HEK293 (cell line): ENCODE measurements around the gene FOXRED2.

Source experiments
- CTCF ChIA-PET: fragments of 350-600 bp; formaldehyde crosslinking; extraction: SDS; loops from one replicate; lab custom pipeline; 2021; ENCODE audit warnings: antibody characterized with exemption; lab: Yijun Ruan, JAX
- POLR2A ChIA-PET: fragments of 300-600 bp; formaldehyde crosslinking; extraction: SDS; loops from one replicate; lab custom pipeline; 2020; ENCODE audit warnings: antibody characterized with exemption, inconsistent platforms; lab: Yijun Ruan, JAX
- H3K27ac ChIP-seq: fragments of 200-500 bp; sonication (Bioruptor generic); 2 replicates; pipeline ENCODE4 v1.5.1; 2014; ENCODE audit warnings: low read depth, low read length, control low read depth, inconsistent platforms; ENCODE audit errors: extremely low read depth
- H3K36me3 ChIP-seq, 2 experiments: fragments of 200-500 bp in 1 of 2; sonication (Bioruptor generic) in 1 of 2; 1 replicate in 1 of 2; 2 replicates in 1 of 2; pipeline ENCODE4 v1.5.1; 2014 to 2017; ENCODE audit warnings: inconsistent platforms in 2 of 2, low read length in 2 of 2; ENCODE audit not compliant: control insufficient read depth in 2 of 2, insufficient read depth in 1 of 2
- H3K4me1 ChIP-seq: fragments of 200-500 bp; sonication (Bioruptor generic); 2 replicates; pipeline ENCODE4 v1.5.1; 2014; ENCODE audit warnings: mild to moderate bottlenecking, low read length, inconsistent platforms; ENCODE audit not compliant: control insufficient read depth, insufficient read depth
- H3K4me3 ChIP-seq: 2 replicates; pipeline ENCODE4 v1.5.1; 2011; ENCODE audit warnings: low read depth, mild to moderate bottlenecking, control low read depth, low read length, moderate library complexity
- H3K9me3 ChIP-seq: fragments of 200-500 bp; sonication (Bioruptor generic); 2 replicates; pipeline ENCODE4 v1.5.1; 2014; ENCODE audit warnings: low read depth, low read length, inconsistent platforms; ENCODE audit not compliant: control insufficient read depth, insufficient read depth
- GFI1B ChIP-seq: fragments of 450-650 bp; formaldehyde crosslinking; IDR thresholded peaks from 2 replicates; pipeline ENCODE4 v1.5.1; 2016; ENCODE audit warnings: missing biosample characterization, missing genetic modification characterization
- GLI4 ChIP-seq: fragments of 450-650 bp; formaldehyde crosslinking; IDR thresholded peaks from 2 replicates; pipeline ENCODE4 v1.5.1; 2016; ENCODE audit warnings: missing biosample characterization, missing genetic modification characterization
- SP2 ChIP-seq: fragments of 450-650 bp; formaldehyde crosslinking; IDR thresholded peaks from 2 replicates; pipeline ENCODE4 v1.5.1; 2016; ENCODE audit warnings: missing biosample characterization, missing genetic modification characterization
- ZNF23 ChIP-seq: fragments of 450-650 bp; formaldehyde crosslinking; IDR thresholded peaks from 2 replicates; pipeline ENCODE4 v1.5.1; 2016; ENCODE audit warnings: missing biosample characterization, missing genetic modification characterization, borderline replicate concordance
- ZNF274 ChIP-seq, 2 experiments: fragments of 200-500 bp in 1 of 2; fragments of 450-650 bp in 1 of 2; sonication (Bioruptor generic) in 1 of 2; formaldehyde crosslinking in 1 of 2; IDR thresholded peaks; 2 replicates each; pipeline versions ENCODE4 v1.5.1 to v1.6.1; 2014 to 2016; ENCODE audit warnings: borderline replicate concordance in 1 of 2, inconsistent platforms in 1 of 2, low read length in 1 of 2, missing biosample characterization in 1 of 2, missing genetic modification characterization in 1 of 2
- ZNF311 ChIP-seq: fragments of 450-650 bp; formaldehyde crosslinking; IDR thresholded peaks from 2 replicates; pipeline ENCODE4 v1.5.1; 2017; ENCODE audit warnings: missing biosample characterization, missing genetic modification characterization, borderline replicate concordance
- ZNF350 ChIP-seq: fragments of 450-650 bp; formaldehyde crosslinking; IDR thresholded peaks from 2 replicates; pipeline ENCODE4 v1.5.0; 2017; ENCODE audit warnings: missing biosample characterization, mild to moderate bottlenecking, missing genetic modification characterization
- ZNF354C ChIP-seq: fragments of 450-650 bp; formaldehyde crosslinking; IDR thresholded peaks from 2 replicates; pipeline ENCODE4 v1.5.1; 2016; ENCODE audit warnings: missing biosample characterization, missing genetic modification characterization, low read depth, borderline replicate concordance
- ZNF521 ChIP-seq: fragments of 450-650 bp; formaldehyde crosslinking; IDR thresholded peaks from 2 replicates; pipeline ENCODE4 v1.5.1; 2017; ENCODE audit warnings: missing biosample characterization, mild to moderate bottlenecking, missing genetic modification characterization
- ZNF571 ChIP-seq: fragments of 450-650 bp; formaldehyde crosslinking; IDR thresholded peaks from 2 replicates; pipeline ENCODE4 v1.5.0; 2017; ENCODE audit warnings: missing biosample characterization, missing genetic modification characterization
- ZNF624 ChIP-seq: fragments of 450-650 bp; formaldehyde crosslinking; IDR thresholded peaks from 2 replicates; pipeline ENCODE4 v1.5.1; 2017; ENCODE audit warnings: missing biosample characterization, missing genetic modification characterization
- TF ChIP-seq, protein P1 (sequence below): fragments of 450-650 bp; formaldehyde crosslinking; IDR thresholded peaks from 2 replicates; pipeline ENCODE4 v1.5.1; 2016; ENCODE audit warnings: missing biosample characterization, missing genetic modification characterization
- TF ChIP-seq, protein P2 (sequence below): fragments of 450-650 bp; formaldehyde crosslinking; IDR thresholded peaks from 2 replicates; pipeline ENCODE4 v1.5.1; 2016; ENCODE audit warnings: missing biosample characterization, missing genetic modification characterization
- TF ChIP-seq, protein P3 (sequence below): fragments of 450-650 bp; formaldehyde crosslinking; IDR thresholded peaks from 2 replicates; pipeline ENCODE4 v1.5.1; 2017; ENCODE audit warnings: missing biosample characterization, missing genetic modification characterization
- TF ChIP-seq, protein P4 (sequence below): fragments of 450-650 bp; formaldehyde crosslinking; IDR thresholded peaks from 2 replicates; pipeline ENCODE4 v1.5.1; 2017; ENCODE audit warnings: missing biosample characterization, missing genetic modification characterization
- TF ChIP-seq, protein P5 (sequence below): fragments of 450-650 bp; formaldehyde crosslinking; conservative IDR thresholded peaks from 2 replicates; pipeline ENCODE4 v1.5.1; 2016; ENCODE audit warnings: low read depth, missing biosample characterization, missing genetic modification characterization
- TF ChIP-seq, protein P6 (sequence below): fragments of 450-650 bp; formaldehyde crosslinking; IDR thresholded peaks from 2 replicates; pipeline ENCODE4 v1.5.1; 2016; ENCODE audit warnings: missing biosample characterization, missing genetic modification characterization
- TF ChIP-seq, protein P7 (sequence below): fragments of 450-650 bp; formaldehyde crosslinking; IDR thresholded peaks from 2 replicates; pipeline ENCODE4 v1.5.1; 2017; ENCODE audit warnings: missing biosample characterization, mild to moderate bottlenecking, missing genetic modification characterization, moderate library complexity

The FOXRED2 gene

DNA sequence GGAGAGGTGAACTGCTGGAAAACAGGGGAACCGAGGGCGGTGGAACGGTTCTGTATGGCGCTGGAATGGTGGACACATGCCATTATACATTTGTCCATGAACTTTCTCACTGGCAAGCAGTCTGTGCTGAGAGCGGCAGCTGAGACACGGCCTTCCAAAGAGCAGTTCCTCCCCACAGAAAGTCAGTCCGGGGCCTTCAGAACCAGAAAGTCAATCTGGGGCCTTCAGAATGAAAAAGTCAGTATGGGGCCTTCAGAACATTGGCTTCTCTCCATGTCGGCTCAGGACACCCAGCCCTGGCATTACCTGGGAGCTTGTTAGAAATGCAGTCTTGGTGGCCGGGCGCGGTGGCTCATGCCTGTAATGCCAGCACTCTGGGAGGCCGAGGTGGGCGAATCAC is 34.2 kb downstream of the FOXRED2 start:
- TF ChIP-seq ZNF311 (tag by site-specific recombination): no peak
- TF ChIP-seq ZNF624 (tag by site-specific recombination): no peak
- TF ChIP-seq ZNF521 (tag by site-specific recombination): no peak
- no peak for TF ChIP-seq ZNF23 (tag by site-specific recombination)
- TF ChIP-seq, protein P1, sequence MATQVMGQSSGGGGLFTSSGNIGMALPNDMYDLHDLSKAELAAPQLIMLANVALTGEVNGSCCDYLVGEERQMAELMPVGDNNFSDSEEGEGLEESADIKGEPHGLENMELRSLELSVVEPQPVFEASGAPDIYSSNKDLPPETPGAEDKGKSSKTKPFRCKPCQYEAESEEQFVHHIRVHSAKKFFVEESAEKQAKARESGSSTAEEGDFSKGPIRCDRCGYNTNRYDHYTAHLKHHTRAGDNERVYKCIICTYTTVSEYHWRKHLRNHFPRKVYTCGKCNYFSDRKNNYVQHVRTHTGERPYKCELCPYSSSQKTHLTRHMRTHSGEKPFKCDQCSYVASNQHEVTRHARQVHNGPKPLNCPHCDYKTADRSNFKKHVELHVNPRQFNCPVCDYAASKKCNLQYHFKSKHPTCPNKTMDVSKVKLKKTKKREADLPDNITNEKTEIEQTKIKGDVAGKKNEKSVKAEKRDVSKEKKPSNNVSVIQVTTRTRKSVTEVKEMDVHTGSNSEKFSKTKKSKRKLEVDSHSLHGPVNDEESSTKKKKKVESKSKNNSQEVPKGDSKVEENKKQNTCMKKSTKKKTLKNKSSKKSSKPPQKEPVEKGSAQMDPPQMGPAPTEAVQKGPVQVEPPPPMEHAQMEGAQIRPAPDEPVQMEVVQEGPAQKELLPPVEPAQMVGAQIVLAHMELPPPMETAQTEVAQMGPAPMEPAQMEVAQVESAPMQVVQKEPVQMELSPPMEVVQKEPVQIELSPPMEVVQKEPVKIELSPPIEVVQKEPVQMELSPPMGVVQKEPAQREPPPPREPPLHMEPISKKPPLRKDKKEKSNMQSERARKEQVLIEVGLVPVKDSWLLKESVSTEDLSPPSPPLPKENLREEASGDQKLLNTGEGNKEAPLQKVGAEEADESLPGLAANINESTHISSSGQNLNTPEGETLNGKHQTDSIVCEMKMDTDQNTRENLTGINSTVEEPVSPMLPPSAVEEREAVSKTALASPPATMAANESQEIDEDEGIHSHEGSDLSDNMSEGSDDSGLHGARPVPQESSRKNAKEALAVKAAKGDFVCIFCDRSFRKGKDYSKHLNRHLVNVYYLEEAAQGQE (tag by site-specific recombination): no peak
- TF ChIP-seq, protein P2, sequence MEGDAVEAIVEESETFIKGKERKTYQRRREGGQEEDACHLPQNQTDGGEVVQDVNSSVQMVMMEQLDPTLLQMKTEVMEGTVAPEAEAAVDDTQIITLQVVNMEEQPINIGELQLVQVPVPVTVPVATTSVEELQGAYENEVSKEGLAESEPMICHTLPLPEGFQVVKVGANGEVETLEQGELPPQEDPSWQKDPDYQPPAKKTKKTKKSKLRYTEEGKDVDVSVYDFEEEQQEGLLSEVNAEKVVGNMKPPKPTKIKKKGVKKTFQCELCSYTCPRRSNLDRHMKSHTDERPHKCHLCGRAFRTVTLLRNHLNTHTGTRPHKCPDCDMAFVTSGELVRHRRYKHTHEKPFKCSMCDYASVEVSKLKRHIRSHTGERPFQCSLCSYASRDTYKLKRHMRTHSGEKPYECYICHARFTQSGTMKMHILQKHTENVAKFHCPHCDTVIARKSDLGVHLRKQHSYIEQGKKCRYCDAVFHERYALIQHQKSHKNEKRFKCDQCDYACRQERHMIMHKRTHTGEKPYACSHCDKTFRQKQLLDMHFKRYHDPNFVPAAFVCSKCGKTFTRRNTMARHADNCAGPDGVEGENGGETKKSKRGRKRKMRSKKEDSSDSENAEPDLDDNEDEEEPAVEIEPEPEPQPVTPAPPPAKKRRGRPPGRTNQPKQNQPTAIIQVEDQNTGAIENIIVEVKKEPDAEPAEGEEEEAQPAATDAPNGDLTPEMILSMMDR (tag by site-specific recombination): no peak
- no peak for TF ChIP-seq GFI1B (tag by site-specific recombination)
- no peak for TF ChIP-seq ZNF354C
- no peak for TF ChIP-seq ZNF350 (tag by site-specific recombination)
- TF ChIP-seq, protein P3, sequence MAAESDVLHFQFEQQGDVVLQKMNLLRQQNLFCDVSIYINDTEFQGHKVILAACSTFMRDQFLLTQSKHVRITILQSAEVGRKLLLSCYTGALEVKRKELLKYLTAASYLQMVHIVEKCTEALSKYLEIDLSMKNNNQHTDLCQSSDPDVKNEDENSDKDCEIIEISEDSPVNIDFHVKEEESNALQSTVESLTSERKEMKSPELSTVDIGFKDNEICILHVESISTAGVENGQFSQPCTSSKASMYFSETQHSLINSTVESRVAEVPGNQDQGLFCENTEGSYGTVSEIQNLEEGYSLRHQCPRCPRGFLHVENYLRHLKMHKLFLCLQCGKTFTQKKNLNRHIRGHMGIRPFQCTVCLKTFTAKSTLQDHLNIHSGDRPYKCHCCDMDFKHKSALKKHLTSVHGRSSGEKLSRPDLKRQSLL (tag by site-specific recombination): no peak
- TF ChIP-seq ZNF571 (tag by site-specific recombination): no peak
- TF ChIP-seq, protein P4, sequence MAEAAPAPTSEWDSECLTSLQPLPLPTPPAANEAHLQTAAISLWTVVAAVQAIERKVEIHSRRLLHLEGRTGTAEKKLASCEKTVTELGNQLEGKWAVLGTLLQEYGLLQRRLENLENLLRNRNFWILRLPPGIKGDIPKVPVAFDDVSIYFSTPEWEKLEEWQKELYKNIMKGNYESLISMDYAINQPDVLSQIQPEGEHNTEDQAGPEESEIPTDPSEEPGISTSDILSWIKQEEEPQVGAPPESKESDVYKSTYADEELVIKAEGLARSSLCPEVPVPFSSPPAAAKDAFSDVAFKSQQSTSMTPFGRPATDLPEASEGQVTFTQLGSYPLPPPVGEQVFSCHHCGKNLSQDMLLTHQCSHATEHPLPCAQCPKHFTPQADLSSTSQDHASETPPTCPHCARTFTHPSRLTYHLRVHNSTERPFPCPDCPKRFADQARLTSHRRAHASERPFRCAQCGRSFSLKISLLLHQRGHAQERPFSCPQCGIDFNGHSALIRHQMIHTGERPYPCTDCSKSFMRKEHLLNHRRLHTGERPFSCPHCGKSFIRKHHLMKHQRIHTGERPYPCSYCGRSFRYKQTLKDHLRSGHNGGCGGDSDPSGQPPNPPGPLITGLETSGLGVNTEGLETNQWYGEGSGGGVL (tag by site-specific recombination): no peak
- peaks cover 40 to 82% of the 10 kb centered on the region in 2 experiments for H3K36me3 ChIP-seq
- POLR2A ChIA-PET: no interaction called here
- H3K4me3 ChIP-seq: no peak overlapping the region
- no peak overlapping the region for H3K27ac ChIP-seq
- peaks cover 2% of the 10 kb centered on the region for H3K4me1 ChIP-seq
- CTCF ChIA-PET: interaction anchor here (0.6 to 1.1 kb wide), 2 partner anchors 160 to 172 kb away, joined by 3 to 4 read pairs; no protein-coding TSS in a partner anchor
- H3K9me3 ChIP-seq: no peaks in the 10 kb centered on the region

DNA sequence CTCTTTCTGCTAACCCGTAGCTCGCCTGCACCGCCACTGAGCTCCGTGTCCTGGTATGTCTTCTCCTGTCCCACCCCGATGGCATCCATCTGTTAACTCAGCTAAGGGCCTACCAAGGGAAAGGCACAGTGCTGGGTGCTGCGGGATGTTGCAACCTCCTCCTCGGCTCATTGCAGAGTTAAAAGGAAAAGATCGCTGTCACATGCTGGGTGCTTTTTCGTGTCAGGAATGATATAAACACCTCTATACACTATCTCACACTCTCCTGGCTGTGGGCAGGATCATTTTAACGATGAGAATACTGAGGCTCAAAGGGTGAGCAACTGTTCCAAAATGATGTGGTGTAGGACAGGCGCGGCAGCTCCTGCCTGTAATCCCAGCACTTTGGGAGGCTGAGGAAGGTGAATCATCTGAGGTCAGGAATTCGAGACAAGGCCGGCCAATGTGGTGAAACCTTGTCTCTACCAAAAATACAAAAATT is 35.5 kb downstream of the FOXRED2 start:
- H3K36me3 ChIP-seq: peaks cover 31 to 82% of the 10 kb centered on the region in 2 experiments
- POLR2A ChIA-PET: interaction anchor here (0.8 to 1.9 kb wide), 9 partner anchors 11 to 150 kb away, joined by 3 to 13 read pairs (median 5); partner anchors contain the start of gene MYH9
- H3K4me3 ChIP-seq: no peak overlapping the region
- H3K27ac ChIP-seq: no peak overlapping the region
- CTCF ChIA-PET: interaction anchor here (0.6 to 7.3 kb wide), 36 partner anchors 8 to 1605 kb away, joined by 3 to 132 read pairs (median 7); partner anchors contain the start of gene MYH9
- H3K4me1 ChIP-seq: peaks cover 10% of the 10 kb centered on the region
- no peaks in the 10 kb centered on the region for H3K9me3 ChIP-seq
- TF ChIP-seq ZNF274 (IDR thresholded peaks at IDR 0.05; ENCODE audit: low read length) (no peak), ZNF274 (tag by site-specific recombination; IDR thresholded peaks at IDR 0.05; ENCODE audit: borderline replicate concordance) (no peak), SP2 (tag by site-specific recombination) (no peak), GLI4 (tag by site-specific recombination) (no peak)
- TF ChIP-seq, protein P5, sequence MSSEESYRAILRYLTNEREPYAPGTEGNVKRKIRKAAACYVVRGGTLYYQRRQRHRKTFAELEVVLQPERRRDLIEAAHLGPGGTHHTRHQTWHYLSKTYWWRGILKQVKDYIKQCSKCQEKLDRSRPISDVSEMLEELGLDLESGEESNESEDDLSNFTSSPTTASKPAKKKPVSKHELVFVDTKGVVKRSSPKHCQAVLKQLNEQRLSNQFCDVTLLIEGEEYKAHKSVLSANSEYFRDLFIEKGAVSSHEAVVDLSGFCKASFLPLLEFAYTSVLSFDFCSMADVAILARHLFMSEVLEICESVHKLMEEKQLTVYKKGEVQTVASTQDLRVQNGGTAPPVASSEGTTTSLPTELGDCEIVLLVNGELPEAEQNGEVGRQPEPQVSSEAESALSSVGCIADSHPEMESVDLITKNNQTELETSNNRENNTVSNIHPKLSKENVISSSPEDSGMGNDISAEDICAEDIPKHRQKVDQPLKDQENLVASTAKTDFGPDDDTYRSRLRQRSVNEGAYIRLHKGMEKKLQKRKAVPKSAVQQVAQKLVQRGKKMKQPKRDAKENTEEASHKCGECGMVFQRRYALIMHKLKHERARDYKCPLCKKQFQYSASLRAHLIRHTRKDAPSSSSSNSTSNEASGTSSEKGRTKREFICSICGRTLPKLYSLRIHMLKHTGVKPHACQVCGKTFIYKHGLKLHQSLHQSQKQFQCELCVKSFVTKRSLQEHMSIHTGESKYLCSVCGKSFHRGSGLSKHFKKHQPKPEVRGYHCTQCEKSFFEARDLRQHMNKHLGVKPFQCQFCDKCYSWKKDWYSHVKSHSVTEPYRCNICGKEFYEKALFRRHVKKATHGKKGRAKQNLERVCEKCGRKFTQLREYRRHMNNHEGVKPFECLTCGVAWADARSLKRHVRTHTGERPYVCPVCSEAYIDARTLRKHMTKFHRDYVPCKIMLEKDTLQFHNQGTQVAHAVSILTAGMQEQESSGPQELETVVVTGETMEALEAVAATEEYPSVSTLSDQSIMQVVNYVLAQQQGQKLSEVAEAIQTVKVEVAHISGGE (tag by site-specific recombination): no peak
- TF ChIP-seq, protein P6, sequence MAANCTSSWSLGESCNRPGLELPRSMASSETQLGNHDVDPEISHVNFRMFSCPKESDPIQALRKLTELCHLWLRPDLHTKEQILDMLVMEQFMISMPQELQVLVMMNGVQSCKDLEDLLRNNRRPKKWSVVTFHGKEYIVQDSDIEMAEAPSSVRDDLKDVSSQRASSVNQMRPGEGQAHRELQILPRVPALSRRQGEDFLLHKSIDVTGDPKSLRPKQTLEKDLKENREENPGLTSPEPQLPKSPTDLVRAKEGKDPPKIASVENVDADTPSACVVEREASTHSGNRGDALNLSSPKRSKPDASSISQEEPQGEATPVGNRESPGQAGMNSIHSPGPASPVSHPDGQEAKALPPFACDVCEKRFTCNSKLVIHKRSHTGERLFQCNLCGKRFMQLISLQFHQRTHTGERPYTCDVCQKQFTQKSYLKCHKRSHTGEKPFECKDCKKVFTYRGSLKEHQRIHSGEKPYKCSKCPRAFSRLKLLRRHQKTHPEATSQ: no peak
- TF ChIP-seq, protein P7, sequence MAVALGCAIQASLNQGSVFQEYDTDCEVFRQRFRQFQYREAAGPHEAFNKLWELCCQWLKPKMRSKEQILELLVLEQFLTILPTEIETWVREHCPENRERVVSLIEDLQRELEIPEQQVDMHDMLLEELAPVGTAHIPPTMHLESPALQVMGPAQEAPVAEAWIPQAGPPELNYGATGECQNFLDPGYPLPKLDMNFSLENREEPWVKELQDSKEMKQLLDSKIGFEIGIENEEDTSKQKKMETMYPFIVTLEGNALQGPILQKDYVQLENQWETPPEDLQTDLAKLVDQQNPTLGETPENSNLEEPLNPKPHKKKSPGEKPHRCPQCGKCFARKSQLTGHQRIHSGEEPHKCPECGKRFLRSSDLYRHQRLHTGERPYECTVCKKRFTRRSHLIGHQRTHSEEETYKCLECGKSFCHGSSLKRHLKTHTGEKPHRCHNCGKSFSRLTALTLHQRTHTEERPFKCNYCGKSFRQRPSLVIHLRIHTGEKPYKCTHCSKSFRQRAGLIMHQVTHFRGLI: no peak
